Subcutaneous abdominal adipose tissue (tissue), 5 donors: ENCODE results near the gene PIAS1.
"Not testable (repeated sequence)": the region's sequence is repeated elsewhere in the genome, so short reads cannot be mapped to it uniquely, and the experiment has no call there.

Source experiments
- H3K27ac ChIP-seq: one replicate; pipeline ENCODE4 v1.7.0; 2013; ENCODE audit warnings: low read depth, mild to moderate bottlenecking, inconsistent platforms, low read length, moderate library complexity
- H3K27me3 ChIP-seq, 5 donors: one replicate each; pipeline ENCODE4 v1.7.0; 2013; ENCODE audit warnings: low read length in 5 of 5, inconsistent platforms in 1 of 5; ENCODE audit not compliant: control insufficient read depth in 5 of 5, insufficient read depth in 4 of 5
- H3K36me3 ChIP-seq, 5 donors: one replicate each; pipeline ENCODE4 v1.7.0; 2013; ENCODE audit warnings: low read length in 5 of 5; ENCODE audit not compliant: control insufficient read depth in 5 of 5, insufficient read depth in 5 of 5
- H3K4me1 ChIP-seq, 5 donors: one replicate each; pipeline ENCODE4 v1.7.0; 2013; ENCODE audit warnings: low read length in 5 of 5, mild to moderate bottlenecking in 3 of 5, moderate library complexity in 1 of 5; ENCODE audit not compliant: control insufficient read depth in 5 of 5, insufficient read depth in 5 of 5
- H3K4me3 ChIP-seq, 5 donors: one replicate each; pipeline ENCODE4 v1.7.0; 2013; ENCODE audit warnings: low read length in 5 of 5, low read depth in 1 of 5
- H3K9ac ChIP-seq, 5 donors: one replicate each; pipeline ENCODE4 v1.7.0; 2013; ENCODE audit warnings: low read length in 5 of 5, mild to moderate bottlenecking in 4 of 5, moderate library complexity in 3 of 5
- H3K9me3 ChIP-seq, 5 donors: one replicate each; pipeline ENCODE4 v1.7.0; 2013; ENCODE audit warnings: low read length in 5 of 5; ENCODE audit not compliant: control insufficient read depth in 5 of 5
- donor health status: healthy.
- donor health status: healthy.
- donor health status: healthy.
- donor health status: healthy.
- donor health status: healthy.

PIAS1 gene

DNA sequence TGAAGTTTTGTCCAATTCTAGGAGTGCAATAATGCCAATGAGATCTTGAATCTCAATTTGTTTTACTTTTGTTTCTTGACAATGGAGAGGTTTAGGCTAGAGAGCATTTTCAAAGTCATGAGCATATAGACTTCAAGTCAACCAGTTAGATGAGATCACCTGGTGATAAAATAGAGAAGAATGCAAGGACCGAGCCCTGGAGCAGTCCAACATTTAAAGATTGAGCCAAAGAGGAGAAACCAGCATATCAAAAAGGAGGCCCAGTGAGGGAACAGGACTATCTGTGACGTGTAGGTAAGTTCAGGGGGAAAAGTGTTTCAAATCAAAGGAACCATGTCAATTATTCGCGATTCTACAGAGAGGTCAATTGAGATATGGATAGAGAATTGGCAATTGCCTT lies 1.7 kb upstream of the PIAS1 start:
- Histone ChIP-seq H3K9ac (no peak overlapping the region), H3K4me3 (no peak overlapping the region), H3K4me1 (peaks cover 0 to 32% (median 29%) of the 10 kb centered on the region in 5 donors), H3K36me3 (no peaks in the 10 kb centered on the region), H3K9me3 (no peaks in the 10 kb centered on the region), H3K27me3 (no peaks in the 10 kb centered on the region), H3K27ac (no peak overlapping the region)

DNA sequence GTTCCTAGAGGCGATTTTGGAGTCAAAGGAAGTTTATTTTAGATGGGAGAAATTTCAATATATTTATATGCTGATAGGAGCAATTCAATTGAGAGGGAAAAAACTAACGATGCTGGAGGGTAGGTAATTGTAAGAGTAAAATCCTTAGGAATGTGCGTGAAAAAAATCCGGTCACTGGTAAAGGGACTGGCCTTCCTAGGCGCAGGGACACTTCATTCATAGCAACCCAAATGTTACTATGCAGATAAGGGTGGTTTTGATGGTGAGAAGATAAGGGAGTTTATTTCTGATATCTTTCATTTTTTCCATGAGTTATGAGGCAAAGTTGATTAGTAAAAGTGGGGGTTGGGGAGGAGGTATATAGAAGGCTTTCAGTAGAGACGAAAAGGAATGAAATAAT lies 1.1 kb upstream of the PIAS1 start:
- H3K4me1 ChIP-seq = peaks cover 0 to 36% (median 29%) of the 10 kb centered on the region in 5 donors
- H3K9ac ChIP-seq = no peak overlapping the region
- H3K36me3 ChIP-seq = no peaks in the 10 kb centered on the region
- H3K27me3 ChIP-seq = no peaks in the 10 kb centered on the region
- no peaks in the 10 kb centered on the region for H3K9me3 ChIP-seq
- no peak overlapping the region for H3K27ac ChIP-seq
- H3K4me3 ChIP-seq = no peak overlapping the region

DNA sequence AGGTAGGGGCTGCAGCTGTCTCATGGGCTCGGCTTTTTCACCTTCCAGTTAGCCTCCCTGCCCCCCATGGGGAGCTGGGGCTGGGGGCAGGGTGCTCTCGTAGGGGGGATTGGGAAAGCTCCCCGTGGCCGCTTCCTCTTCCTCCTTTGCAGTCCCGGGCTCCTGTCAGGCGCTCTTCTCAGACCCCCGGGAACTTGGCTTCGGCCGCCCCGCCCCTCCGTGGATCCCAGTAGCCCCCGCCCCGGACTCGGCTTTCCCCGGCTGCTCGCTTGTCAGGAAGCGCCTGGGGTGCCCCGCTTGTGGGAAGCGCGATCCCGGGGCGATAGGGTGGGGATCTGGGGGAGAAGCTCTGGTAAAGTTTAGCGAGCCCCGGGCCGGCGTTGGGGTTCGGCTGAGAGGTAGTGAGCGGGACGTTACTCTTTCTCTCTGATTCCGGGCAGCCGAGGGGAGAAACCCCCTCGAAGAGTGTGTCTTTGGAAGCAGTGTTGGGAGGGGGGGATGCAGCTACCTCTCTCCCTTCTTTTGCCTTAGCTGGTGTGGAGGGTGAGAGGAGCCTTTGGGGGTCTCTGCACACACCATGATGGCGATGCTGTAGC lies 611 bp downstream of the PIAS1 start:
- no peaks in the 10 kb centered on the region for H3K36me3 ChIP-seq
- peak overlapping the region; percentile 80 to 96 (median 90) for H3K4me3 ChIP-seq
- H3K9me3 ChIP-seq = no peaks in the 10 kb centered on the region
- peak overlapping the region; percentile 77 to 98 (median 92) for H3K9ac ChIP-seq
- H3K27ac ChIP-seq = peak overlapping the region; percentile 84
- no peaks in the 10 kb centered on the region for H3K27me3 ChIP-seq
- H3K4me1 ChIP-seq = peaks cover 0 to 36% (median 29%) of the 10 kb centered on the region in 5 donors

DNA sequence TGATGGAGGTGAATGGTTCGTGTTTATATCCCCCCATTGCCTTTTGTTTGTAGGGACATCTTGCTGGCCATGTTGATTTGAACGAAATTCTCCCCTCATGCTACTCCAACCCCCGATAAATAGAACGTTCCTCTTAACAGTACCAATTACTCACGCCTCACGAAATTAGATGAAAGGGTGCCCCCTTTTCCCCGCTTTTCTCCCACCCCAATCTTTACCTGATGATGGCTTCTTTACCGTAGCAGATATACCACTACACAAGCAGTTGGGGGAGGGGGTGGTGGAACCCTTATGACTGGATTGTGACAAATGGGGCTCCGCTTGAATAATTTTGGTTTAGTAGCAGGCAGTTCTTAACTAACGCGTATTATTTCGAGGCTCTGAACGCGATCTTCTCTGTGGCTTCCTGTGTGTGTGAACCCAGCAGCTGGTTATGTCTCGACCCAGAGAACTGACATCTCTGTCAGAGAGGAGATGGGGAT lies 1.1 kb downstream of the PIAS1 start:
- H3K9ac ChIP-seq = peak overlapping the region; percentile 77 to 98 (median 92)
- peak overlapping the region; percentile 80 to 96 (median 90) for H3K4me3 ChIP-seq
- H3K27me3 ChIP-seq = no peaks in the 10 kb centered on the region
- no peaks in the 10 kb centered on the region for H3K9me3 ChIP-seq
- no peaks in the 10 kb centered on the region for H3K36me3 ChIP-seq
- peak overlapping the region; percentile 84 for H3K27ac ChIP-seq
- H3K4me1 ChIP-seq = peaks cover 0 to 36% (median 29%) of the 10 kb centered on the region in 5 donors

DNA sequence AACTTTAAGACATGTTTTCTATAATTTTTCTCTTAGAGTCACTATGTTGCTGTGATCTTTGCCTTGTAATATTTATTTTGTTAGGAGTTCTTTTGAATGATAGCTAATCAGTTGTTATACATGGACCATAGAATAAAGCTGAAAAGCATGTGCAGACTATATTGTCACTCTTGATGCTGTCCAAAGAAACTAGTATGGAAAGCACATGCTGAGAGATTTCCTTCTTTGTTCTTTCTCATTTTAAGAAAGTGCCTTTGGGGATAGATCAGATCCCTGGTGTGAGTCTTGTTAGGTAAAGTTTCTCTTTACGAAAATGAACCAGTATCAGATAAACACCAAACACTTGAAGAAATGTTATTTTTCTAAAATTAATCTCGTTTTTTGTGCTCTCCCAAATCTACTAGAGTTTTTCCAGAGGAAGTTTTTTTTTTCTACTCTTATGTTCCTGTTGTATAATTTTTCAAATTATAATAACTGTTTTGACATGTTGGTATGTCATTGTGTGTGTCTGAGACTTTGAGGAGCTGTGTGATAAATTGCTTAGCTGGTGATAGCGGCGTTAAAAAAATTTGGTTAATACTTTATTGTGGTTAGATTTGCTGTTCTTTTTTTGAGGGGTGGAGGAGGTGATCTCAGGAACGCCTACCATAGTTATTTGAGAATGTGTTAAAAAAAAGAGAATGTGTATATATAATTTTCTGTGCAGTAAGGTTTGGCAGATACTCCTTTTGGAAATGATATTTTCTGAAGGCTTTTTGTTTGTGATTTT lies 2.2 kb downstream of the PIAS1 start:
- H3K27me3 ChIP-seq = no peaks in the 10 kb centered on the region
- H3K27ac ChIP-seq = no peak overlapping the region
- peak overlapping the region in 4 of 5 donors; percentile 42 to 94 (median 91) for H3K9ac ChIP-seq
- H3K9me3 ChIP-seq = no peaks in the 10 kb centered on the region
- no peaks in the 10 kb centered on the region for H3K36me3 ChIP-seq
- peak overlapping the region in 1 of 5 donors; percentile 90 for H3K4me3 ChIP-seq
- H3K4me1 ChIP-seq = peaks cover 0 to 40% (median 29%) of the 10 kb centered on the region in 5 donors

GRCh38 chr15:68057034-68057433 lies 2.9 kb downstream of the PIAS1 start:
- peaks cover 0 to 42% (median 29%) of the 10 kb centered on the region in 5 donors for H3K4me1 ChIP-seq
- H3K27ac ChIP-seq = no peak overlapping the region
- no peak overlapping the region for H3K9ac ChIP-seq
- no peaks in the 10 kb centered on the region for H3K9me3 ChIP-seq
- H3K4me3 ChIP-seq = no peak overlapping the region
- H3K27me3 ChIP-seq = no peaks in the 10 kb centered on the region
- no peaks in the 10 kb centered on the region for H3K36me3 ChIP-seq

GRCh38 chr15:68057758-68058157 lies 3.6 kb downstream of the PIAS1 start:
- no peaks in the 10 kb centered on the region for H3K36me3 ChIP-seq
- peaks cover 0 to 42% (median 29%) of the 10 kb centered on the region in 5 donors for H3K4me1 ChIP-seq
- no peak overlapping the region for H3K9ac ChIP-seq
- H3K27ac ChIP-seq = no peak overlapping the region
- no peaks in the 10 kb centered on the region for H3K9me3 ChIP-seq
- H3K27me3 ChIP-seq = no peaks in the 10 kb centered on the region
- no peak overlapping the region for H3K4me3 ChIP-seq

DNA sequence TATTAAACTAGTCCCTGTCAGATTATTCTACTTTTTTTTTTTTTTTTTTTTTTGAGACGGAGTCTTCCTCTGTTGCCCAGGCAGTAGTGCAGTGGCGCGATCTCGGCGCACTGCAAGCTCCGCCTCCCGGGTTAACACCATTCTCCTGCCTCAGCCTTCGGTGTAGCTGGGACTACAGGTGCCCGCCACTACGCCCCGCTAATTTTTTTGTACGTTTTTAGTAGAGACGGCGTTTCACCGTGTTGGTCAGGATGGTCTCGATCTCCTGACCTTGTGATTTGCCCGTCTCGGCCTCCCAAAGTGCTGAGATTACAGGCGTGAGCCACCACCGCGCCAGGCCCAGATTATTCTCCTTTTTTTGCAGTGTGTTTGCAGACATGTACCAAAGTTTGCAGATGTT lies 4.9 kb downstream of the PIAS1 start:
- peaks cover 0 to 44% (median 24%) of the 10 kb centered on the region in 5 donors for H3K4me1 ChIP-seq
- not testable (repeated sequence) for H3K36me3 ChIP-seq, H3K9me3 ChIP-seq, H3K27me3 ChIP-seq, H3K9ac ChIP-seq, H3K27ac ChIP-seq, H3K4me3 ChIP-seq

DNA sequence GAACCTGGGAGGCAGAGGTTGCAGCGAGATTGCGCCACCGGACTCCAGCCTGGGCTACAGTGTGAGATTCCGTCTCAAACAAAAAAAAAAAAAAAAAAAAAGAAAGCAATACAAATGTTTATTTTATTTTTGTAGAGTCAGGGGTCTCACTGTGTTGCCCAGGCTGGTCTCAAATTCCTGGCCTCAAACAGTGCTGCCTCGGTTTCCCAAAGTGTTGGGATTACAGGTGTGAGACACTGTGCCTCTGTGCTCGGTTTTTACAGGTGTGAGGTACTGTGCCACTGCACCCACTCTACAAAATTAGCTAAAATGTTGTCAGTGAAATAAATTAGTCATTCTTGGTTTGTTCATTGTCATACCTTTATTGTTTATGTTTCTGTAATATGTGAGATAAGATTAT lies 5.5 kb downstream of the PIAS1 start:
- no peaks in the 10 kb centered on the region for H3K9me3 ChIP-seq
- H3K9ac ChIP-seq = no peak overlapping the region
- H3K36me3 ChIP-seq = no peaks in the 10 kb centered on the region
- H3K27ac ChIP-seq = no peak overlapping the region
- H3K4me1 ChIP-seq = peaks cover 0 to 48% (median 26%) of the 10 kb centered on the region in 5 donors
- no peak overlapping the region for H3K4me3 ChIP-seq
- H3K27me3 ChIP-seq = no peaks in the 10 kb centered on the region

- no peak overlapping the region for H3K27ac ChIP-seq
- peaks cover 0 to 34% (median 13%) of the 10 kb centered on the region in 5 donors for H3K4me1 ChIP-seq
- no peaks in the 10 kb centered on the region for H3K36me3 ChIP-seq
- no peaks in the 10 kb centered on the region for H3K9me3 ChIP-seq
- no peaks in the 10 kb centered on the region for H3K27me3 ChIP-seq
- no peak overlapping the region for H3K4me3 ChIP-seq
- H3K9ac ChIP-seq = no peak overlapping the region
These were observed 7.1 kb downstream of the PIAS1 start for GRCh38 chr15:68061171-68061570.
